ENCODE measurements around the gene AARS1.
"Not testable (repeated sequence)": the region's sequence is repeated elsewhere in the genome, so short reads cannot be mapped to it uniquely, and the experiment has no call there.

DNA sequence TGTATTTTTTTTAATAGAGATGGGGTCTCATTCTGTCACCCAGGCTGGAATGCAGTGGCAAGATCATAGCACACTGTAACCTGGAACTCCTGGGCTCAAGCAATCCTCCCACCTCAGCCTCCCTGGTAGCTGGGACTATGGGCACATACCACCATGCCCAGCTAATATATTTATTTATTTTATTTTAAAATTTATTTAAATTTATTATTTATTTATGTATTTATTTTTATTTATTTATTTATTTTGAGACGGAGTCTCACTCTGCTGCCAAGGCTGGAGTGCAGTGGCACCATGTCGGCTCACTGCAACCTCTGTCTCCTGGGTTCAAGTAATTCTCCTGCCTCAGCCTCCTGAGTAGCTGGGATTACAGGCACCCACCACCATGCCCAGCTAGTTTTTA is 18.4 kb upstream of the AARS1 start:
- not testable (repeated sequence) for TF ChIP-seq YY1 (IDR thresholded peaks at IDR 0.05; ENCODE audit: low read depth, low read length); POLR2A (IDR thresholded peaks at IDR 0.05; ENCODE audit: control extremely low read depth in 1 of 2, low read depth in 2 of 2, low read length in 2 of 2); TEAD4 (IDR thresholded peaks at IDR 0.05; ENCODE audit: low read depth, low read length)
- TF ChIP-seq, protein P1, sequence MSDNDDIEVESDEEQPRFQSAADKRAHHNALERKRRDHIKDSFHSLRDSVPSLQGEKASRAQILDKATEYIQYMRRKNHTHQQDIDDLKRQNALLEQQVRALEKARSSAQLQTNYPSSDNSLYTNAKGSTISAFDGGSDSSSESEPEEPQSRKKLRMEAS (IDR thresholded peaks at IDR 0.05): not testable (repeated sequence)
- TF ChIP-seq, protein P2, sequence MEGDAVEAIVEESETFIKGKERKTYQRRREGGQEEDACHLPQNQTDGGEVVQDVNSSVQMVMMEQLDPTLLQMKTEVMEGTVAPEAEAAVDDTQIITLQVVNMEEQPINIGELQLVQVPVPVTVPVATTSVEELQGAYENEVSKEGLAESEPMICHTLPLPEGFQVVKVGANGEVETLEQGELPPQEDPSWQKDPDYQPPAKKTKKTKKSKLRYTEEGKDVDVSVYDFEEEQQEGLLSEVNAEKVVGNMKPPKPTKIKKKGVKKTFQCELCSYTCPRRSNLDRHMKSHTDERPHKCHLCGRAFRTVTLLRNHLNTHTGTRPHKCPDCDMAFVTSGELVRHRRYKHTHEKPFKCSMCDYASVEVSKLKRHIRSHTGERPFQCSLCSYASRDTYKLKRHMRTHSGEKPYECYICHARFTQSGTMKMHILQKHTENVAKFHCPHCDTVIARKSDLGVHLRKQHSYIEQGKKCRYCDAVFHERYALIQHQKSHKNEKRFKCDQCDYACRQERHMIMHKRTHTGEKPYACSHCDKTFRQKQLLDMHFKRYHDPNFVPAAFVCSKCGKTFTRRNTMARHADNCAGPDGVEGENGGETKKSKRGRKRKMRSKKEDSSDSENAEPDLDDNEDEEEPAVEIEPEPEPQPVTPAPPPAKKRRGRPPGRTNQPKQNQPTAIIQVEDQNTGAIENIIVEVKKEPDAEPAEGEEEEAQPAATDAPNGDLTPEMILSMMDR (IDR thresholded peaks at IDR 0.05; ENCODE audit: control extremely low read depth in 1 of 3, insufficient read depth in 1 of 3, low read depth in 1 of 3, low read length in 3 of 3): not testable (repeated sequence)

All from H1 (cell line).